Tibial nerve (tissue), 4 donors: ENCODE measurements around the gene ACTC1. TPM values are rescaled to one million over a fixed set of nuclear protein-coding genes. Genes with fewer than 3 reads are reported as not detected.

Experiments
- DNase-seq, 2 donors: peaks; one replicate each; pipeline ENCODE4 v3.0.0-alpha.2; 2019; ENCODE audit warnings: low spot score in 2 of 2
- H3K27ac ChIP-seq, 4 donors: fragments of 200-600 bp; sonication (generic) in 3 of 4; one replicate each; pipeline ENCODE4 v1.5.1; 2017 to 2019; ENCODE audit warnings: mild to moderate bottlenecking in 1 of 4
- H3K27me3 ChIP-seq, 2 donors: fragments of 200-600 bp; sonication (generic) in 1 of 2; one replicate each; pipeline versions ENCODE4 v1.5.1 to v1.6.0; 2017 to 2019
- H3K36me3 ChIP-seq, 3 donors: fragments of 200-600 bp; sonication (generic); one replicate each; pipeline ENCODE4 v1.5.1; 2018 to 2019
- H3K4me1 ChIP-seq, 4 donors: fragments of 200-600 bp; sonication (generic) in 3 of 4; one replicate each; pipeline ENCODE4 v1.5.1; 2017 to 2019
- H3K4me3 ChIP-seq, 4 donors: fragments of 200-600 bp; sonication (generic) in 3 of 4; one replicate each; pipeline ENCODE4 v1.5.1; 2017 to 2019; ENCODE audit warnings: mild to moderate bottlenecking in 1 of 4, moderate library complexity in 1 of 4
- H3K9me3 ChIP-seq, 4 donors: fragments of 200-600 bp; sonication (generic) in 3 of 4; one replicate each; pipeline ENCODE4 v1.5.1; 2017 to 2019
- EP300 ChIP-seq, 2 donors: sonication (generic); formaldehyde crosslinking; IDR thresholded peaks; one replicate each; pipeline ENCODE4 v1.6.1; 2017; ENCODE audit warnings: antibody characterized with exemption in 2 of 2, mild to moderate bottlenecking in 1 of 2
- POLR2A ChIP-seq, 2 donors: fragments of 450-650 bp; IDR thresholded peaks; one replicate each; pipeline ENCODE4 v1.6.1; 2017; ENCODE audit warnings: antibody characterized with exemption in 2 of 2, mild to moderate bottlenecking in 2 of 2, moderate library complexity in 2 of 2
- WGBS, 2 donors: methylation state at CpG; one replicate each; pipeline ENCODE4 v1.1.5; 2018; 5-methylcytosine and 5-hydroxymethylcytosine counted together
- total RNA-seq, 4 donors: library from RNA; depleted of rRNA; stranded (reverse); fragments of >200 nt; gene quantifications; one replicate each; pipeline ENCODE4 v1.1.0, GENCODE V29; 2016
- TF ChIP-seq, protein P1 (sequence below), 5 experiments: fragments of 200-600 bp in 3 of 5; fragments of 450-650 bp in 2 of 5; sonication (generic) in 3 of 5; IDR thresholded peaks; one replicate each; pipeline ENCODE4 v1.5.1; 2016 to 2019; ENCODE audit warnings: antibody characterized with exemption in 5 of 5, mild to moderate bottlenecking in 3 of 5, moderate library complexity in 2 of 5

The ACTC1 gene
- total RNA-seq, 4 donors from 2014 or later, result 1.1 to 2.1 TPM; not detected in 2

DNA sequence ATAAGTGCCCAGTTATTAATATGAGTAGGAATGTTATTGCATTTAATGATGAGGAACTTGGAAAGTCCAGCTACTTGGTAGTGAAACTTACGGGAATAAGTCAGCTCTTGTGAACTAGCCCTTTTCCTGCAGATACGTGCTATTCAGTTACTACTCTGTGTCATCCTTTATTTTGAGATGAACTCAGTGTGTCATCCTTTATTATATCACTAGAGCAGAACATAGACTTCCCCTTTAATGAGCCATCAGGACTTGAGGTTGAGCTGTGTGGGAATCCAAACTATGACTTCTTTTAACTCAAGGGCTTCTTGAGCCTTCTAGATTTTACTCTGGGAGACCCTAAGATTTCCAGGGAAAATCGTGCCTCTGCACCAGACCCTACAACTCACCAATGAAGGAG, 3.6 kb downstream of the ACTC1 start:
- Histone ChIP-seq H3K4me3 (no peak overlapping the region), H3K36me3 (no peaks in the 10 kb centered on the region), H3K4me1 (peaks cover 0 to 14% (median 0%) of the 10 kb centered on the region in 4 donors), H3K27ac (no peak overlapping the region), H3K27me3 (peaks cover 0 to 28% of the 10 kb centered on the region in 2 donors), H3K9me3 (no peaks in the 10 kb centered on the region)
- WGBS, 2 donors, result 70 to 78% methylated on average over 3 of the region's 3 CpGs
- no peak for DNase-seq
- TF ChIP-seq, protein P1, sequence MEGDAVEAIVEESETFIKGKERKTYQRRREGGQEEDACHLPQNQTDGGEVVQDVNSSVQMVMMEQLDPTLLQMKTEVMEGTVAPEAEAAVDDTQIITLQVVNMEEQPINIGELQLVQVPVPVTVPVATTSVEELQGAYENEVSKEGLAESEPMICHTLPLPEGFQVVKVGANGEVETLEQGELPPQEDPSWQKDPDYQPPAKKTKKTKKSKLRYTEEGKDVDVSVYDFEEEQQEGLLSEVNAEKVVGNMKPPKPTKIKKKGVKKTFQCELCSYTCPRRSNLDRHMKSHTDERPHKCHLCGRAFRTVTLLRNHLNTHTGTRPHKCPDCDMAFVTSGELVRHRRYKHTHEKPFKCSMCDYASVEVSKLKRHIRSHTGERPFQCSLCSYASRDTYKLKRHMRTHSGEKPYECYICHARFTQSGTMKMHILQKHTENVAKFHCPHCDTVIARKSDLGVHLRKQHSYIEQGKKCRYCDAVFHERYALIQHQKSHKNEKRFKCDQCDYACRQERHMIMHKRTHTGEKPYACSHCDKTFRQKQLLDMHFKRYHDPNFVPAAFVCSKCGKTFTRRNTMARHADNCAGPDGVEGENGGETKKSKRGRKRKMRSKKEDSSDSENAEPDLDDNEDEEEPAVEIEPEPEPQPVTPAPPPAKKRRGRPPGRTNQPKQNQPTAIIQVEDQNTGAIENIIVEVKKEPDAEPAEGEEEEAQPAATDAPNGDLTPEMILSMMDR (IDR thresholded peaks at IDR 0.05), result no peak
- TF ChIP-seq POLR2A (IDR thresholded peaks at IDR 0.05) (no peak), EP300 (IDR thresholded peaks at IDR 0.05) (no peak)

DNA sequence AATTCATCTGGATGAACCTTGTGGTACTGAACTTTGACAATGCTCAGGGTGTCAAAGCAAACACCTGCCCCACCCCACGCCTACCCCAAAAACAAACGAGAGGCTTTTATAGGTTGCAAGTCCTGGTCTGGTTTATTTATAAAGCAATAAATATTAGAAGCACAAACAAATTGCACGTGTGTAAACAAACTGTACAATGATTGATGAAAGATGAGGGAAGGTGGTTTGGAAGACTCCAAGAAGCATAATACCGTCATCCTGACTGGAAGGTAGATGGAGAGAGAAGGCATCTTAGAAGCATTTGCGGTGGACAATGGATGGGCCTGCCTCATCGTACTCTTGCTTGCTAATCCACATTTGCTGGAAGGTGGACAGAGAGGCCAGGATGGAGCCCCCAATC, 5.2 kb downstream of the ACTC1 start:
- no peak for DNase-seq
- no peaks in the 10 kb centered on the region for H3K9me3 ChIP-seq
- peaks cover 0 to 18% of the 10 kb centered on the region in 2 donors for H3K27me3 ChIP-seq
- H3K36me3 ChIP-seq, result no peaks in the 10 kb centered on the region
- 83 to 86% methylated on average over 6 of the region's 6 CpGs for WGBS, 2 donors
- TF ChIP-seq EP300 (IDR thresholded peaks at IDR 0.05), result no peak
- TF ChIP-seq POLR2A (IDR thresholded peaks at IDR 0.05), result no peak
- TF ChIP-seq, protein P1 (IDR thresholded peaks at IDR 0.05), result no peak
- H3K4me3 ChIP-seq, result no peak overlapping the region
- H3K4me1 ChIP-seq, result peaks cover 0 to 6% (median 0%) of the 10 kb centered on the region in 4 donors
- no peak overlapping the region for H3K27ac ChIP-seq

DNA sequence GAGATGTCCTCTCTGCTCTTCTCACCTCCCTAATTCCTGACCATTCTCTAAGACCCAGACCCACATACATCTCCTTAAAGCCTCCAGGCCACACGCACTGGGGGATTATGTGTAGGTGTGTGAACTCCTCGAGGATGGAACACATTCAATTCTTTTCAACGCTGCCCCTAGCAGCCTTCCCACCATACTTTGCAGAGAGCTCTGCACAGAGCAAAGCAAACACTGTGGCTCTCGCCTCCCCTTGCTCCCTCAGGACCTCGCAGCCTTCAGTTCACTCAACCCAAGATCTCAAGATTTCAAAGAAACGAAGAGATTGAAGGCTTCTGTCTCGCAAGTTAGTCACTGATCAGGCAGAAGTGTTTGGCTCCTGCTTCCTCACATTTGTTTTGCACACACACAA, 6.0 kb downstream of the ACTC1 start:
- H3K9me3 ChIP-seq, result no peaks in the 10 kb centered on the region
- no peak overlapping the region for H3K4me3 ChIP-seq
- no peak overlapping the region for H3K27ac ChIP-seq
- no peaks in the 10 kb centered on the region for H3K4me1 ChIP-seq
- H3K36me3 ChIP-seq, result no peaks in the 10 kb centered on the region
- 53 to 76% methylated on average over 7 of the region's 7 CpGs for WGBS, 2 donors
- TF ChIP-seq POLR2A (IDR thresholded peaks at IDR 0.05) (no peak), EP300 (IDR thresholded peaks at IDR 0.05) (no peak)
- TF ChIP-seq, protein P1 (IDR thresholded peaks at IDR 0.05), result no peak
- no peak for DNase-seq
- peaks cover 0 to 10% of the 10 kb centered on the region in 2 donors for H3K27me3 ChIP-seq

DNA sequence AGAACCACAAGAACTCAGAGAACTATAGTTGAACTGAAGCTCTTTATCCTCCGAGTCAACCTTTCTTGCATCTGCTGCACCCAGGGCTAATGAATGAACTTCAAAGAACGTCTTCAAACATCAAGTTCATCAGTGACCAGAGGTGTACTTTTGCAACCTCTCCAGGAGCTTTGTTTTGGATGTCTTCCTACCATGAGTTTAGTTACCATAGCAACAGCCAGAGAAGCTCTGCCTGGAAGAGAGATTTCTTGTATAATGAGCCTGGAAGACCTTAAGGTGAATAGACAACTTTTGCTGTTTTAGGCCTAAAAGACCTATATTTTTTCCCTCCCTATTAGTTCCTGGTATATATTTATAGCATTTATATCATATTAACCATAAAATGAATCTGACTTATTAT, 9.1 kb downstream of the ACTC1 start:
- no peaks in the 10 kb centered on the region for H3K4me1 ChIP-seq
- no peak for DNase-seq
- TF ChIP-seq EP300 (IDR thresholded peaks at IDR 0.05) (no peak), POLR2A (IDR thresholded peaks at IDR 0.05) (no peak)
- TF ChIP-seq, protein P1 (IDR thresholded peaks at IDR 0.05), result no peak
- no peaks in the 10 kb centered on the region for H3K36me3 ChIP-seq
- 75 to 79% methylated on average over 2 of the region's 2 CpGs for WGBS, 2 donors
- H3K4me3 ChIP-seq, result no peak overlapping the region
- H3K27ac ChIP-seq, result no peak overlapping the region
- H3K9me3 ChIP-seq, result no peaks in the 10 kb centered on the region
- no peaks in the 10 kb centered on the region for H3K27me3 ChIP-seq

DNA sequence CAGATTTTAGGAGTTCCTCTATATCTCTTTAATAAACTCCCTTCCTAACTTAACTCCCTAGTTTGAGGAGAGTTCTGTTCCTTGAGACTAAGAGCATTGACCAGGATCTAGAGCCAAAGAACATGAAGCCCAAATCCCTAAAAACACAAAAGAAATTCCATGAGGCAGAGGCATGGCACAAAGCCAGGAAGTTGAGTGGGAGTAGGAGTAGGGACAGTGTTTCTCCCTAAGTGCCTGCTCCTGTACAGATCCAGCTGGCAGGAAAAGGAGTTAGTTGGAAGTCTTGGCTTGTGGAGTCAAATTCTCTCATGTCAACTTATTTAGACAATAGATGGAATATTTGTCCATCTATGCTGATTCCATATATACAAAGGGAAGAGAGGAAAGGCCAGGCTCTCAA, 11.4 kb downstream of the ACTC1 start:
- Histone ChIP-seq H3K27ac (no peak overlapping the region), H3K27me3 (no peaks in the 10 kb centered on the region), H3K4me3 (no peak overlapping the region), H3K36me3 (no peaks in the 10 kb centered on the region), H3K9me3 (peaks cover 0 to 6% (median 0%) of the 10 kb centered on the region in 4 donors), H3K4me1 (no peaks in the 10 kb centered on the region)
- TF ChIP-seq, protein P1 (IDR thresholded peaks at IDR 0.05), result no peak
- no peak for TF ChIP-seq EP300 (IDR thresholded peaks at IDR 0.05)
- TF ChIP-seq POLR2A (IDR thresholded peaks at IDR 0.05), result no peak
- DNase-seq, result no peak
